MM.1S (cell line): ENCODE results near the gene IMMP2L.

Experiments used
- DNase-seq: peaks from one replicate; pipeline ENCODE4 v3.0.0-alpha.2; 2015
- H2AFZ ChIP-seq: fragments of 300-600 bp; sonication (generic); 2 replicates; pipeline ENCODE4 v1.6.0; 2016; ENCODE audit warnings: antibody characterized with exemption, low read length
- H3F3A ChIP-seq: fragments of 300-600 bp; sonication (generic); 2 replicates; pipeline ENCODE4 v1.6.1; 2016; ENCODE audit warnings: mild to moderate bottlenecking, antibody characterized with exemption, low read length, moderate library complexity, mixed read lengths; ENCODE audit not compliant: insufficient read depth
- H3K27ac ChIP-seq: fragments of 300-600 bp; sonication (generic); 2 replicates; pipeline ENCODE4 v1.5.1; 2016; ENCODE audit warnings: mild to moderate bottlenecking, low read length
- H3K27me3 ChIP-seq: fragments of 300-600 bp; sonication (generic); replicated peaks from 2 replicates; pipeline ENCODE4 v1.6.0; 2016; ENCODE audit warnings: low read length; ENCODE audit not compliant: insufficient read depth
- H3K36me3 ChIP-seq: fragments of 300-600 bp; sonication (generic); replicated peaks from 2 replicates; pipeline ENCODE4 v1.6.1; 2016; ENCODE audit warnings: mild to moderate bottlenecking, low read length, mixed read lengths; ENCODE audit not compliant: insufficient read depth
- H3K4me1 ChIP-seq: fragments of 300-600 bp; sonication (generic); 2 replicates; pipeline ENCODE4 v1.6.1; 2016; ENCODE audit warnings: low read length, mixed read lengths
- H3K4me2 ChIP-seq: fragments of 300-600 bp; sonication (generic); 2 replicates; pipeline ENCODE4 v1.6.0; 2016; ENCODE audit warnings: low read depth, low read length
- H3K4me3 ChIP-seq: fragments of 300-600 bp; sonication (generic); 2 replicates; pipeline ENCODE4 v1.5.1; 2016; ENCODE audit warnings: low read length, mixed read lengths
- H3K79me2 ChIP-seq: fragments of 300-600 bp; sonication (generic); 2 replicates; pipeline ENCODE4 v1.6.1; 2016; ENCODE audit warnings: mixed run types, low read length, mixed read lengths
- H3K9ac ChIP-seq: fragments of 300-600 bp; sonication (generic); 2 replicates; pipeline ENCODE4 v1.6.1; 2016; ENCODE audit warnings: low read length, mixed read lengths
- H3K9me2 ChIP-seq: fragments of 300-600 bp; sonication (generic); replicated peaks from 2 replicates; pipeline ENCODE4 v1.6.1; 2016; ENCODE audit warnings: mild to moderate bottlenecking, low read length, mixed read lengths; ENCODE audit not compliant: insufficient read depth
- H3K9me3 ChIP-seq: fragments of 300-600 bp; sonication (generic); replicated peaks from 2 replicates; pipeline ENCODE4 v1.6.1; 2016; ENCODE audit warnings: mild to moderate bottlenecking, low read length, mixed read lengths; ENCODE audit not compliant: insufficient read depth
- H4K20me1 ChIP-seq: fragments of 300-600 bp; sonication (generic); 2 replicates; pipeline ENCODE4 v1.6.1; 2016; ENCODE audit warnings: mild to moderate bottlenecking, low read length, moderate library complexity, mixed read lengths; ENCODE audit not compliant: insufficient read depth
- EZH2 ChIP-seq: fragments of 300-600 bp; sonication (generic); optimal IDR thresholded peaks from 2 replicates; pipeline ENCODE3; 2017; ENCODE audit warnings: low read depth, mild to moderate bottlenecking, antibody characterized with exemption, low read length, mixed read lengths
- EZH2phosphoT487 ChIP-seq: fragments of 300-600 bp; sonication (generic); IDR thresholded peaks from 2 replicates; pipeline ENCODE4 v1.6.1; 2018; ENCODE audit warnings: antibody characterized with exemption, low read length
- TF ChIP-seq, protein P1 (sequence below): fragments of 300-600 bp; sonication (generic); IDR thresholded peaks from 2 replicates; pipeline ENCODE4 v1.5.1; 2016; ENCODE audit warnings: antibody characterized with exemption, low read length, mixed read lengths

The IMMP2L gene

DNA sequence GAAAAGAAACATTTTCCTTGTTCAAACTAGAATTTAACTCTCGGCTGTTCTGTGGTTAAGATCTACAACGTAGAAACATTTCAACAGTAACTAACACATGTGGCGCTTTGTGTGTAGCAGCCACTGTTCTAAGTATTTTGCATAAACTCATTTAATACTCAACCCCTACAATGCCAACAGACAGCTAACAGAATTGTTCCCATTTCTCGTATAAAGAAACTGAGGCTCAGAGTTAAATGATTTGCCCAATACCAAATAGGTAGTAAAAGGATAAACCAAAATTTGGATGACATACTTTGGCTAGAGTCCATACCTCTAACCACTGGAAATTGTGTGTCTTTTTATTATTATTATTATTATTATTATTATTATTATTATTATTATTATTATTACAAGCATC lies 543.8 kb downstream of the IMMP2L start:
- Histone ChIP-seq H2AFZ (no peak overlapping the region), H3K27ac (no peak overlapping the region), H3K4me3 (no peak overlapping the region), H3K4me2 (no peak overlapping the region), H3K4me1 (peaks cover 15% of the 10 kb centered on the region; the same call in 1 of the 2 replicates), H4K20me1 (no peaks in the 10 kb centered on the region), H3F3A (no peaks in the 10 kb centered on the region), H3K9me3 (no peaks in the 10 kb centered on the region), H3K27me3 (no peaks in the 10 kb centered on the region), H3K36me3 (no peaks in the 10 kb centered on the region), H3K9ac (no peak overlapping the region), H3K9me2 (no peaks in the 10 kb centered on the region), H3K79me2 (no peaks in the 10 kb centered on the region)
- TF ChIP-seq, protein P1, sequence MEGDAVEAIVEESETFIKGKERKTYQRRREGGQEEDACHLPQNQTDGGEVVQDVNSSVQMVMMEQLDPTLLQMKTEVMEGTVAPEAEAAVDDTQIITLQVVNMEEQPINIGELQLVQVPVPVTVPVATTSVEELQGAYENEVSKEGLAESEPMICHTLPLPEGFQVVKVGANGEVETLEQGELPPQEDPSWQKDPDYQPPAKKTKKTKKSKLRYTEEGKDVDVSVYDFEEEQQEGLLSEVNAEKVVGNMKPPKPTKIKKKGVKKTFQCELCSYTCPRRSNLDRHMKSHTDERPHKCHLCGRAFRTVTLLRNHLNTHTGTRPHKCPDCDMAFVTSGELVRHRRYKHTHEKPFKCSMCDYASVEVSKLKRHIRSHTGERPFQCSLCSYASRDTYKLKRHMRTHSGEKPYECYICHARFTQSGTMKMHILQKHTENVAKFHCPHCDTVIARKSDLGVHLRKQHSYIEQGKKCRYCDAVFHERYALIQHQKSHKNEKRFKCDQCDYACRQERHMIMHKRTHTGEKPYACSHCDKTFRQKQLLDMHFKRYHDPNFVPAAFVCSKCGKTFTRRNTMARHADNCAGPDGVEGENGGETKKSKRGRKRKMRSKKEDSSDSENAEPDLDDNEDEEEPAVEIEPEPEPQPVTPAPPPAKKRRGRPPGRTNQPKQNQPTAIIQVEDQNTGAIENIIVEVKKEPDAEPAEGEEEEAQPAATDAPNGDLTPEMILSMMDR: no peak
- TF ChIP-seq EZH2: no peak
- DNase-seq: no peak

DNA sequence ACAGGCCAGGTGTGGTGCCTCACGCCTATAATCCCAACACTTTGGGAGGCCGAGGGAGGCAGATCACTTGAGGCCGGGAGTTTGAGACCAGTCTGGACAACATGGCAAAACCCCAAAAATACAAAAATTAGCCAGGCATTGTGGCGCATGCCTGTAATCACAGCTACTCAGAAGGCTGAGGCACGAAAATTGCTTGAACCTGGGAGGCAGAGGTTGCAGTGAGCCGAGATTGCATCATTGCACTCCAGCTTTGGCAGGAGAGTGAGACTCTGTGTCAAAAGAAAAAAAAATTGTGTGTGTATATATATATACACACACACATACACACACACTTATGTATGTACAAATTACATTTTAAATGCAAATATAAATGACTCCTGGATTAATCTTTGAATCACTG lies 548.2 kb downstream of the IMMP2L start:
- Histone ChIP-seq H3K9ac (no peak overlapping the region), H3K27ac (no peak overlapping the region), H3K4me3 (no peak overlapping the region), H2AFZ (no peak overlapping the region), H3F3A (0 out of 2 replicates have a peak, but pooled peaks cover 7% of the 10 kb centered on the region), H4K20me1 (no peaks in the 10 kb centered on the region), H3K4me2 (peak overlapping the region; percentile 58; the same call in 1 of the 2 replicates), H3K9me3 (no peaks in the 10 kb centered on the region), H3K9me2 (no peaks in the 10 kb centered on the region), H3K4me1 (peaks cover 24% of the 10 kb centered on the region), H3K79me2 (no peaks in the 10 kb centered on the region), H3K36me3 (no peaks in the 10 kb centered on the region), H3K27me3 (no peaks in the 10 kb centered on the region)
- DNase-seq: no peak
- TF ChIP-seq EZH2 (no peak), EZH2phosphoT487 (no peak)
- TF ChIP-seq, protein P1: no peak

DNA sequence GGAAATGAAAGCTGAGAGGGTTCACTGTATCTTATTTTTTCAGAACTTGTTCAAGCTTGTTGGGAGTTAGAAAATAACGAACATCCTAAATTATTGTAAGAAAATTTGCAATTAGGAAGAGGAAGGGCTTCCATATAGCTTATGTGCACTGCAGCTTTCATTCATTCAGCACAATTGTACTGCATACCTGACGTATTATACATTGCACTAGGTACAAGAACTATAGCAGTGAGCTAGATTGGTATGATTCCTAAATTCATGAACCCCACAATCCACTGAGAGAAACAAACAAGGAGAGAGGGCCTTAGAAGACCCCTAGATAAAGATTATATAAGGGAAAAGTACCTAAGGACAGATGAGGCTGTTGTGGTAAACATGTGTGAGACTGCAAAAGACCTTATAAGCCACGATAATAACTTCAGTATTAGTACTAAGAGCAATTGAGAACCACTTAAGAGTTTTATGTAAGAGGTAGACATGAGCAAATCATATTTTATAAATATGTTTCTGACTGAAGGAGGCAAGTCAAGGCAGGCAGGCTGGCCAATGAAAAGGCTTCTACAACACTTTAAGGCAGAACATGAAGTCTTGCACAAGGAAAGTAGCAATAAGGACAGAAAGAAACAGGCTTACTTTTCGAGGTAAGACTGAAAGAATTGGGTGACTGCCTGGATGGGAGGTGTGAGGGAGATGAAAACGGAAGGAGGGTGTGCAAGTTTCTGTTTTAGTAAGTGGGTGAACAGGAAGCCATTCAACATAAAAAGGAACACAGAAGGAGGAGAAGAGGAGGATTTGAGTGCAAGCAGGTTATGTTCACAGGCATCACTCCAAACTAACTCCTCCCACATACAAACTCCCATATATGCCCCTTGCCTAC lies 549.3 kb downstream of the IMMP2L start:
- Histone ChIP-seq H3K79me2 (no peaks in the 10 kb centered on the region), H3K4me3 (peak overlapping the region; percentile 14; the same call in 1 of the 2 replicates), H2AFZ (peak overlapping the region; percentile 44), H3K9me3 (no peaks in the 10 kb centered on the region), H4K20me1 (no peaks in the 10 kb centered on the region), H3K4me1 (peaks cover 22% of the 10 kb centered on the region), H3K4me2 (peak overlapping the region; percentile 58), H3K36me3 (no peaks in the 10 kb centered on the region), H3F3A (0 out of 2 replicates have a peak, but pooled peaks cover 7% of the 10 kb centered on the region), H3K27ac (peak overlapping the region; percentile 42; the same call in 1 of the 2 replicates), H3K9me2 (no peaks in the 10 kb centered on the region), H3K27me3 (no peaks in the 10 kb centered on the region), H3K9ac (no peak overlapping the region; the same call in 1 of the 2 replicates)
- peak; percentile 76 for DNase-seq
- TF ChIP-seq EZH2phosphoT487 (no peak), EZH2 (no peak)
- TF ChIP-seq, protein P1: no peak
